GM12874 (cell line): ENCODE results near the gene AP3D1.

Experiments used
- TF ChIP-seq, protein P1 (sequence below): IDR thresholded peaks from 2 replicates; pipeline ENCODE4 v1.5.1; 2011; ENCODE audit warnings: low read depth, mild to moderate bottlenecking, control low read depth, low read length, moderate library complexity; ENCODE audit not compliant: insufficient read depth

The AP3D1 gene

DNA sequence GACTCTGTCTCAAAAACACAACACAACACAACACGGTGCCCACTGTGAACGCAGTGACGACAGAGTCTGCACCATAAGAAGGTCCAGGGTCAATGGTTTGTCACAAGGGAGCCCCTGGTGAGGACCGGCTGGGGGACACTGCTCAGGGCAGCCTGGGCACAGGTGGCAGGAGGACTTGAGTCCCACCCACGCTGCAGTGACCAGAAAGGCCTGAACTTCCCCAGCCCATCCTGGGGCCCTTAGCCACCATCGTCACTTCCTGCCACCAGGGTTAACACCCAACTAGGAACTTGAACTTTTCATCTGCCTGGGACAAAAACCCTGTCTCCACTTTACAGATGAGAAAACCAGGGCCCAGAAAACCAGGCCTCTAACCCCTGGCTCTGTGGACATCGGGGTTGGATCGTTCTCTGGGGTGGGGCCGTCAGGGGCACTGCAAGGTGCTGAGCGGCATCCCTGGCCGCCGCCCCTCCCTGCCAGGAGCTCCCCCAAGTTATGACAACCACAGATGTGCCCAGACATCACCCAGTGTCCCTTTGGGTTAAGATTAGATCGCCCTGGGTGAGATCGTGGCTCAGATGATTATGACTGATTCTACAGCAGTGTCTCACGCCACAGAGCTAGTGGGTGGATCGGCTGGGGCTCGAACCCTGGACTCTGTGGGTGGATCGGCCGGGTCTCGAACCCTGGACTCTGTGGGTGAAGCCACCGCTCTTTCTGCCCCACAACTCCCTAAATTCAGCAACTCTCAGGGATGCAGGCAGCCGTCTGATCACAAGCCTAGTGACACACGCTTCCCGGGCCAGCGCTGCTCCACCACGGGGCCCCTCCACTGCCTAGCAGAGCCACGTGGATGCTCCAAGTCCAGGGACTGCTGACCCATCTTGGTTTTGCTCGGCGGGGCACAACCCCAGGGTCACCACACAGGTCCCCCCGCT, 69.2 kb downstream of the AP3D1 start:
- TF ChIP-seq, protein P1, sequence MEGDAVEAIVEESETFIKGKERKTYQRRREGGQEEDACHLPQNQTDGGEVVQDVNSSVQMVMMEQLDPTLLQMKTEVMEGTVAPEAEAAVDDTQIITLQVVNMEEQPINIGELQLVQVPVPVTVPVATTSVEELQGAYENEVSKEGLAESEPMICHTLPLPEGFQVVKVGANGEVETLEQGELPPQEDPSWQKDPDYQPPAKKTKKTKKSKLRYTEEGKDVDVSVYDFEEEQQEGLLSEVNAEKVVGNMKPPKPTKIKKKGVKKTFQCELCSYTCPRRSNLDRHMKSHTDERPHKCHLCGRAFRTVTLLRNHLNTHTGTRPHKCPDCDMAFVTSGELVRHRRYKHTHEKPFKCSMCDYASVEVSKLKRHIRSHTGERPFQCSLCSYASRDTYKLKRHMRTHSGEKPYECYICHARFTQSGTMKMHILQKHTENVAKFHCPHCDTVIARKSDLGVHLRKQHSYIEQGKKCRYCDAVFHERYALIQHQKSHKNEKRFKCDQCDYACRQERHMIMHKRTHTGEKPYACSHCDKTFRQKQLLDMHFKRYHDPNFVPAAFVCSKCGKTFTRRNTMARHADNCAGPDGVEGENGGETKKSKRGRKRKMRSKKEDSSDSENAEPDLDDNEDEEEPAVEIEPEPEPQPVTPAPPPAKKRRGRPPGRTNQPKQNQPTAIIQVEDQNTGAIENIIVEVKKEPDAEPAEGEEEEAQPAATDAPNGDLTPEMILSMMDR: no peak

DNA sequence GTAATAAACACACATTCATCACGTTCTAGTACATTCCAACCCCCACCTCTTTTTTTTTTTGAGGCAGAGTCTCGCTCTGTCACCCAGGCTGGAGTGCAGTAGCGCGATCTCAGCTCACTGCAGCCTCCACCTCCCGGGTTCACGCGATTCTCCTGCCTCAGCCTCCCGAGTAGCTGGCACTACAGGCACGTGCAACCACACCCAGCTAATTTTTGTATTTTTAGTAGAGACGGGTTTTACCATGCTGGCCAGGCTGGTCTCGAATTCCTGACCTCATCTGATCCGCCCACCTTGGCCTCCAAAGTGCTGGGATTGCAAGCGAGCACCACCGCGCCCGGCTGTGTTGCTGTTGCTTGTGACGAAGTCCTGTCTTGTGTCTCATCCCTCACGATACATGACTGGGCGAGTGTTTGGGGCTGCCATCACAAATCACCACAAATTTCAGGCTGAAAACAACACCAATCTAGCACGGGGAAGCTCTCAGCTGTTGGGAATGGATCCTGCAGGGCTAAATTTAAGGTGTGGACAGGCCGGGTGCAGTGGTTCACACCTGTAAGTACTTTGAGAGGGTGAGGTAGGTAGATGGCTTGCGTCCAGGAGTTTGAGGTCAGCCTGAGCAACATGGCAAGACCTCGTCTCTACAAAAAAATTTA, 70.9 kb downstream of the AP3D1 start:
- TF ChIP-seq, protein P1: no peak

DNA sequence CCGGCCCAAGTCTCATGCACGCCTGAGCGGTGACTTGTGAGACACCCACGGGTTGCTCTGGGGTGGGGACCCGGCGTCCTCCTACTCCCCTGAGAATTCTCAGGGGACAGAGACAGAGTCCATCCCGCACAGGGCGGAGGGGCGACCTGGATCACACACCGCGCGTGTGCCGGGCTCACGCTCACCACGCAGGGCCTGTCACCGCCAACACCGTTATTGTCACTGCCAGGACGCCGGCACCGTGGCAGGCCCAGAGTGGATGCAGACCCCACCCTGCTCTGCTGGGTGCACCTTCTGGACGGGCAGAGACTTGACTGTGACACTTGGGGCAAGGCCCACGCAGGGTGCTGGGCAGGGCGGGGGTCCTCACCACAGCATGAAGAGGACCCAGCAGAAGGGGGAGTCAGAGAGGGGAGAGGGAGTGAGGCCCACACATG, 71.5 kb downstream of the AP3D1 start:
- TF ChIP-seq, protein P1: no peak

DNA sequence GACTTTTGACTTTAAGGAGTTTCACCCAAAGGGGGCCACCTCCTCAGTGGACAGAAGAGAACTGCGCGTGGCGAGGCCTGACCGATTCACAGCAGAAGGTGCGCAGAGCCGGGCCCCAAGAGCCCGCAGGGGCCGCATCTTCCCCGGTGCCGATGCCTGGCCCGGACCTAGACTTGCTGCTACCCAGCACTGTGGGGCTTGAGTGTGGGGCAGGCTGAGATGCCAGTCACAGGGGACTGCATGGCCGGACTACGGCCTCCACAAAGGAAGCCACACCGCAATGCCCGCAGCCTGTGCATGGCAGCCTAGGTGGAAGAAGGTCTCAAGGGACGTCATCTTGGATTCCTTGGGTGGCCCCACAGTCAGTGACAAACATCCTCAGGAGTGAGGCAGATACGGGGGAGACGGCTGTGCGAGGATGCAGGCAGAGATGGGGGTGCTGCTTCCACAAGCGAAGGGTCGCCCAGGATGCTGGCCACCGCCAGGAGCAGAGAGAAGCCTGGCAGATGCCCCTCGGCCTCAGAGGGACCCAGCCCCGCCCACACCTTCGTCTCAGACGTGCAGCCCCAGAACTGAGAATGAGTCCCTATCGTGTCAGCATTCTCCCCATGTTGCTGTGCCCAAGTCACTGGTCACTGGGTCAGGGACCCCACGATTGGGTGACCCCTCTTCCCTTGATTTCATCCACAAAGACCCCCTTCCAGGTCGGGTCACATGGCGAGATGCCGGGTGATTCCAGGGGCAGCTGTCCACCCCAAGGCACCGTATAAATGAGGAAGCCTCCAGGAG, 72.1 kb downstream of the AP3D1 start:
- TF ChIP-seq, protein P1: no peak

DNA sequence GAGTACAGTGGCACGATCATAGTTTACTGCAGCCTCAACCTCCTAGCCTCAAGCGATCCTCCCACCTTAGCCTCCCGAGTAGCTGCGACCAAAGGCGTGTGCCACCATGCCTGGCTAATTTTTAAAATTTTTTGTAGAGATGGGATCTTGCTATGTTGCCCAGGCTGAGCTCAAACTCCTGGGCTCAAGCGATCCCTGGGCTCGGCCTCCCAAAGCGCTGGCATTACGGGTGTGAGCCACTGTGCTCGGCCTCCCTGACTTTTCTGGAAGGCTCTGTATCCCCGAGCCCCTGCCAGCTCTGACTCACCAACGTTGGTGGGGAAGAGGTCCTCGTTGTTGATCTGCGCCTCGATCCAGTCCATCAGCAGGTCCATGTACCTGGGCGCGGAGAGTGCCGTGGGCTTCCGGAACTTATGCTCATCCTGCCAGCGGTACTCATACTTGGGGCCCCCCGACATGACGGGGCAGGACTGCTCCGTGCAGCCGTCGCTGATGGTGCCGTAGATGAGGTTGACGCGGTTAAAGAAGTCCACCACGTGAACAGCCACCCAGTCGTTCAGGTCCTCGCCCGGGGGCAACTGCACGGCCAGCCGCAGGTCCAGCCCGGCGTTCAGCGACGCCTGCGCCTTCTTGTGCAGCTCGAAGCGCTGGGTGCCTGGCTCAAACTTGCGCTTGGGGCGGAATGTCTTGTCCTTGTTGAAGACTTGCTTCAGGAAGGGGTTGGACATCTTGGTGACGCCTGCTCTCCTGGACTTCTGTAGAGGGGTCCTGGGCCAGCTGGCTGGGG, 73.3 kb downstream of the AP3D1 start:
- TF ChIP-seq, protein P1: no peak

DNA sequence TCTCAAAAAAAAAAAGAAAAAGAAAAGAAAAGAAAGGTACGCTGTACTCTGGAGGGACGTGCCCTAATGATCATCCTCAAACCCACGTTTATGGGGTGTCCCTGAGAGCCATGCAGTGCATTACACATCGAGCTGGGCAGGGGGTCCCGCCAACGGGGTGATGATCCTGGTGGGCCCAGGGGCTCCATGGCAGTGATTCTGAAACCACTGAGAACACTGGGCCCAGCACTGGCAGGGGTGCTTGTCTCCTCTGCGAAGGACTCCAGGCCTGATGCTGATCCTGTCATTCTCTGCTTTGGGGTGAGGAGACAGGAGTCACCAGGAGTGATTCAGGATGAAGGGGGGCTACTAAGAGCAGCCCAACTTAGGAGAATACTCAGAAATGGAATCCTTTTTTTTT, 74.0 kb downstream of the AP3D1 start:
- TF ChIP-seq, protein P1: no peak

DNA sequence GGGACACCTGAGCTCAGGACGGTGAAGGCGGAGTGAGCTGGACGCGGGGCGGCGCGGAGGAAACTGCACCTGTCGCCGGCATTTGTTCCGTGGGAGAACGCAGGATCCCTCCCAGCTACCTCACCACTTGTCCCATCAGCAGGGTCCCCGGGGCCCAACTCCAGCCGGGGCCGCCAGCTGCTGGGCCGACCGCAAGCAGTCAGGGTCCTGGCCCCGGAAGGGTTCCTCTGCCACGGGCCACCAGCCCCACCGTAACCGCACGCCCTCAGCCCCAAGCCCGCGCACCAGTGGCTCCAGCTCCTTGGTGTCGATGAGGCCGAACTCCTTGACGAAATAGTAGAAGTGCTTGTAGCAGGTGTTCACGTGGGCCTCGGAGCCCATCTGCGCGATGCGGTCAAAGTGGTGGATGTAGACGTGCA, 74.8 kb downstream of the AP3D1 start:
- TF ChIP-seq, protein P1: no peak
